HL-60/S4 treated with phorbol 12-myristate 13-acetate at 8.2 ng/mL for 4 days and 3 days (cell line): ENCODE measurements around the gene TEX101.

ENCODE experiments used
- in situ Hi-C: fragments of 300-500 bp; cut with MboI; formaldehyde crosslinking; loops from 2 replicates; pipeline ENCODE4 v1.15.0; 2022; ENCODE audit warnings: low sequenced_read_pairs

TEX101 gene

DNA sequence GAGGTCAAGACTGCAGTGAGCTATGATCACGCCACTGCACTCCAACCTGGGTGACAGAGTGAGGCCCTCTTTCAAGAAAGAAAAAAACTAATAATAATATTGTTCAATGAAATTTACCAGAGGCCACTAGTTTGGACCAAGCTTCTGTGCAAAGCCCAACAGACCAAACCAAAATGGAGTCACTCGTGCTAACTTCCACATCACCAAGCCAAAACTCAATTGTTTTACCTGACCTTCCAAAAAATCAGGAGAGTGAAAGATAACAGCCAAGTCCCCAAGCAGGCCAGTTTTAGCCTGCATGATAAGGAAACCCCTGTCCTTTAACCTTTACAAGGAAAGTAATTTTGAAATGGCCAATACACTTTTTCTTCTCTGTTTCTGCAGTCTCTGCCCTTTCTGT lies 30.7 kb downstream of the TEX101 start:
- in situ Hi-C loops, result loop anchor here (5.0 kb wide), 1 partner anchor 77 kb away; no protein-coding TSS in a partner anchor

DNA sequence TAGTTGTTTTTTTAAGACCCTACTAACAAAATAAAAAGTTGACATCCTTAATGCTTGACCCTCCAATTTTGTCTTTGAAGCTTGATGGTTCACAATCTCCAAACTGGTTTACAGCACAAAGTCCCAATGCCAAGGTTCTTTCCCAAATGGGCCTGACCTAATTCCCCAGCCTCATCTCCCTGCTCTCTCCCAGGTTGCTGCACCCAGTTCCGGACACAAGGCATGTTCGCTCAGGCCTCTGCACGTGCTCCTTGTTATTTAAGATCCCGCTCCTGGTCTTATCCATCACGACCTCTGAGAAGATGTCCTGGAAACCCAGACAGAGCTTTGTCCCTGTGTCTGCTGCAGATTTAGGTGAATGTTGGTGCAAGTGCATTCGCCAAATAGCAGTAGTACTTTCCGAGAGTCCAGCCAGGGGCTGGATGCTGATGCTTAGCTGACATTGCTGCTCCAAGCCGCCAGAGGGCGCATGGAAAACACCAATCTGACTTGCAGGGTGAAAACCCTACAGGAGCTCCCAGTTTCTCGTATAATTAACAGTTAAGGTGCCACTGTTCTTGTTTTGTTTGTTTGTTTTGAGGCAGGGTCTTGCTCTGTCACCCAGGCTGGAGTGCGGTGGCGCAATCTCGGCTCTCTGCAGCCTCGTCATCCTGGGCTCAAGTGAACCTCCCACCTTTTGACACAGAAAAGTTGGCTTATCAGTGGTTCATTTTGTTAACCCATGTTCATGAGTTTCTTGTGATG lies 32.2 kb downstream of the TEX101 start:
- in situ Hi-C loops, result loop anchor here (5.0 kb wide), 1 partner anchor 75 kb away; no protein-coding TSS in a partner anchor

DNA sequence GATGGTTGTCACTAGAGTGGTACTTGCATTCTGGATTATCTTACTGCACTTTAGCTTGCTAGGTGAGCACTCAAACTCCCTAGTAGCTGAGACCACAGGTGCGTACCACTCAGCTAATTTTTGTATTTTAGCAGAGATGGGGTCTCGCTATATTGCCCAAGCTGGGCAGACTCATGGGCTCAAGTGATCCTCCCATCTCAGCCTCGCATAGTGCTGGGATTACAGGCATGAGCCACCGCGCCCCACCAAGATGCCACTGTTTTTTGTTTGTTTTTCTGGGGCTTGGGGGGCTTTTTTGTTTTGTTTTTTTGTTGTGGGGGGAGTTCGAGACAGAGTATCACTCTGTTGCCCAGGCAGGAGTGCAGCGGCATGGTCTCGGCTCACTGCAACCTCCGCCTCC lies 33.0 kb downstream of the TEX101 start:
- in situ Hi-C loops, result loop anchor here (5.0 kb wide), 1 partner anchor 75 kb away; no protein-coding TSS in a partner anchor

DNA sequence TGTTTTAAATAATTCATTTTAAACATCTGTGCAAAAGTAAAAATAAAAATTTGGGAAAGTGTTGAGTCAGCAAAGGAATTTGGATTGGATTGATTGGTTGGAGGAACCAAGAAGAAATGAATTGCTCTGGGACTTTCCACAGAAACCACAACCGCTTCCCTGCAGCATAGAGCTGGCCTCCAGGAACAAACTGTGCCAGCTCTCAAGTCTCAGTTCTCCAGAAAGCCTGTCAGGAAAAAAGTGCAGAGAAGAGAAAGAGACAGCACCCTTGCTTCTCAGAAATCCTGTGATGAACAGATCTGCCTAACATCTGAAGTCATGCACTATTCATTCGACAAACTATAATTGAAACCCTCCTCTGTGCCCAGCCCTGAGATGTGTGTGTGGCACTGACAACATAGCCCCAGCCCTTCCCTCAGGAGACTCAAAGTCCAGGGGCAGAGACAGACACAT lies 35.9 kb downstream of the TEX101 start:
- in situ Hi-C loops, result loop anchor here (25.0 kb wide), 1 partner anchor 337 kb away; the partner anchor contains the start of gene KCNN4

DNA sequence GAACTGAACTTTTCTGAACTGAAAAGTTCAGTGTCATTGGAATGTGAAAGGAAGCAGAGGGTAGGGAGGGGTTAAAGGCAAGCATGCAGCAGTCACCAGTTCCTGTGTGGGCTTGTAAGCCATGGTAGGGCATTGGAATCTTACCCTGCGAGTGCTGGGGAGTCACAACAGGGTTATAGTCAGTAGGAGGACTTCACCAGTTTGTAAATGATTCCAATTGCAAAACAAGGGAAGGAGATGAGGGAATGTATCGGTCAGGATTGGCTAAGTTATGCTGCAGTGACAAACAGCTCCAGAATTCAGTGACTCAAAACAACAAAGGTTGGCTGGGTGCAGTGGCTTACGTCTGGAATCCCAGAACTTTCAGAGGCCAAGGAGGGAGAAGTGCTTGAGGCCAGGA lies 37.9 kb downstream of the TEX101 start:
- in situ Hi-C loops, result loop anchor here (25.0 kb wide), 1 partner anchor 335 kb away; the partner anchor contains the start of gene KCNN4

DNA sequence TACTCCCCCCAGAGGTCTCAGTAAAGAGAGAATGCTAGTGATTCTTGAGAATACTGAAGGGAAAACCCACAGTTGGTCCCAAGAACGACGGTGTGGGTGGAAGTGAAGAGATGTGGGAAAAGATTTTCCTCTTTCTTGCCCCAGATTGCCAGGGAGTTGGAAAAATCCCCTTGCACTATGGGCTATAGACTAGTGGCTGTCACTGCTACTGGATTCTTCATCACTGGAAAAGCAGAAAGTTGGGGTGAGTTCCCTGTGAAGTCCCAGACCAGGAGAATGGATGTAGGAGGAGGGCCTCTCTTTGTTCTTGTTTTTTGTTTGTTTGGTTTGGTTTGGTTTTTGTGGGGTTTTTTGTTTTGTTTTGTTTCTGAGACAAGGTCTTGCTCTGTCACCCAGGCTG lies 39.3 kb downstream of the TEX101 start:
- in situ Hi-C loops, result loop anchor here (25.0 kb wide), 1 partner anchor 333 kb away; the partner anchor contains the start of gene KCNN4

DNA sequence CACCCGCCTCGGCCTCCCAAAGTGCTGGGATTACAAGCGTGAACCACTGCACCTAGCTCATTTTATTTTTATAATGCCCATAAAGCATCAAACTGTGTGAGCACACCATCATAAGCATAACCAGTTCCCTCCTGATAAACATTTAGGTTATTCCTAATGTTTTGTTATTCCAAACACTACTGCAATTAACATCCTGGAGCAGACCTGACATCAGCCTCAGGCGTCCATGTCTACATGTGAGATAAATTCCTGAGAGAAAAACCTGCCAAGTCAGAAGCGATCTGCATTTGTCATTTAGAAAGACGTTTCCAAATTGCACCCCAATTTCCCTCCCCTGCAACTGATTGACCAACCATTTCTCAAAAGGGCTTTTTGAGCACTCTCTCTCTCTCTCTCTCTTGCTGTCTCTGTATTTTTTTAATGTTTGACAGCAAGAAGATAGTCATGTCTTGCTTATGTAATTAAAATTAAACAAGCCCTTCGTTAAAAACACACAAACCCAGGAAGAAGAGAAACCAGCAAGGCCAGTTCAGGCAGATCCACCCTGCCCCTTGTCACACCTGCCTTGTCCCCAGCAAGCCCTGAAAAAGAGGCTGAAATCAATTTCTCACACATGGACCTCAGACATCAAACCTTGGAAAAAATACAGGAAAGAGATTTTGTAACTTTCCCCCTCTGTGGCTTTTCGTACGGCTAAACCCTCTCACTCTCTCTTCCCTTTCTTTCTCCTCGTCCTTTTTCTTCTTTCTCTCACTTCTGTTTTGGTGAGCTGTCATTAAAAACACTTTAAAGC lies 40.8 kb downstream of the TEX101 start:
- in situ Hi-C loops, result loop anchor here (25.0 kb wide), 1 partner anchor 332 kb away; the partner anchor contains the start of gene KCNN4

DNA sequence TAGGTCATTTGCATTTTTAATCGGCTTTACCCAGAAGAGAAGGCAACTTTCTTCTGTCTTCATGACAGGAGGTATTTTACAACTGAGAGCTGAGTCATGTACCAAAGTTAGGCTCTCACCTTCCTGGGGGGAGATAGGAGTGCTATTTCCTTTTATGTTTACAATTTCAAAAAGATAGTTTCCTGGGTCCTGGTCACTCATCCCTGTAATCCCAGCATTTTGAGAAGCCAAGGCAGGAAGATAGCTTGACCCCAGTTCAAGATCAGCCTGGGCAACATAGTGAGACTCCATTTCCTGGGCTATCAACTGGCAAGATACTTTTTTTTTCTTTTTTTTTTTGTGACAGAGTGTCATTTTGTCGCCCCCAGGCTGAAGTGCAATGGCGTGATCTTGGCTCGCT lies 43.1 kb downstream of the TEX101 start:
- in situ Hi-C loops, result loop anchor here (25.0 kb wide), 1 partner anchor 329 kb away; the partner anchor contains the start of gene KCNN4

DNA sequence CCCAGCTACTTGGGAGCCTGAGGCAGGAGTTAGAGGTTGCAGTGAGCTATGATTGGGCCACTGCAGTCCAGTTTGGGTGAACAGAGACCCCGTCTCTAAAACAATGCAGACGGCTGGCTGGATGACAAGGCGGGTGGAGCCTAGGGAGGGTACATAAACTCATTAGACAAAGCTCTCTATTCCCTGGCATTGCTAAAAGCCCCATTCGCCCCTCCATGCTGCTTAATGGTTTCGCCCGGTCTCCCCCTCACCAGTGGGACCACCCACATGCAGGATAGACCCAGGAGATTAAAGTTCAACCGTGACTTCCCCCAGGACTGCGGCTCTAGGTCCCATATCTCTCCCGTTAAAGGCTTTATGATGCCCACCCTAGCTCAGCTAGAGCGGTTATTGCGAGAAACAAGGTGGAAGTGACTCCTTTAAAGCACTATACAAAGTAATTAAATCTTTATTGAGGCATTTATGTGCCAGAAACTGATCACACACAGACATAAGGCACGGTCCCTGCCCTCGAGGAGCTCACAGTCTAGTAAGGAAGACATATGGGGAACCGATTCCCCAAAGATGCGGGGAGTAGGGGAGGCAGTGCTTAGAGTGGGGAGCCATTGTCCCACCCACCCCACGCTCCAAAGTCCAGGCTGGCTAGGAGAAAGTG lies 45.8 kb downstream of the TEX101 start:
- in situ Hi-C loops, result loop anchor here (25.0 kb wide), 1 partner anchor 327 kb away; the partner anchor contains the start of gene KCNN4

DNA sequence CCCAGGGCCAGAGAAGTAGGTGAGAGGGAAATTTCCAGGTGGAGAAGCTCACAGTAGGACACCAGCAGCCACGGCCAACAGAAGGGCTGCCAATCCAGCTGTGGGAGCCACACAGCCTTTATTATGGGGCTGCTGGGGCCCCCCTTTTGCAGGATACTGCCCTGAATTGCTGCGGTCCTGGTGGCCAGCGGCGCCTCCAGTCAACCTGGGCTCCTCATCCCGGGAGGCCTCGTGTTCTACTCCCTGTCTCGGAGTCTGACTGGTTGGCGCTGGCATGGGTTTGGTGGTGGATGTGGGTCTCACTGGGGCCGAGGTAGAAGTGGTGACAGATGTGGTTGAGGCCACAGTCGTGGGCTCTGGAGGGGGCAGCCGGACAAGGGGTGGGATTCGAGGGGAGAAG lies 46.6 kb downstream of the TEX101 start:
- in situ Hi-C loops, result loop anchor here (25.0 kb wide), 1 partner anchor 326 kb away; the partner anchor contains the start of gene KCNN4

DNA sequence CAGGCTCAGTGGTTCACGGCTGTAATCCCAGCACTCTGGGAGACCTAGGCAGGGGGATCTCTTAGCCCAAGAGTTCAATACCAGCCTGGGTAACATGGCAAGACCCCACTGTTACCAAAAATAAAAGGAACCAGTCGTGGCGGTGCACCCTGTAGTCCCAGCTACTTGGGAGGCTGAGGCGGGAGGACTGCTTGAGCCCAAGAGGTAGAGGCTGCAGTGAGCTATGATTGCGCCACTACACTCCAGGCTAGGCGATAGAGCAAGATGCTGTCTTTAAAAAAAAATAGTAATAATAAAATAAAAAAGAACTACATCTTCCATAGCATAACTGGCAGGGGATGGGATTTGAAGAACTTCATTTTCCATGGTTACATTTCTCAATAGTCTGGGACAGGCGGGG lies 47.7 kb downstream of the TEX101 start:
- in situ Hi-C loops, result loop anchor here (25.0 kb wide), 1 partner anchor 325 kb away; the partner anchor contains the start of gene KCNN4

DNA sequence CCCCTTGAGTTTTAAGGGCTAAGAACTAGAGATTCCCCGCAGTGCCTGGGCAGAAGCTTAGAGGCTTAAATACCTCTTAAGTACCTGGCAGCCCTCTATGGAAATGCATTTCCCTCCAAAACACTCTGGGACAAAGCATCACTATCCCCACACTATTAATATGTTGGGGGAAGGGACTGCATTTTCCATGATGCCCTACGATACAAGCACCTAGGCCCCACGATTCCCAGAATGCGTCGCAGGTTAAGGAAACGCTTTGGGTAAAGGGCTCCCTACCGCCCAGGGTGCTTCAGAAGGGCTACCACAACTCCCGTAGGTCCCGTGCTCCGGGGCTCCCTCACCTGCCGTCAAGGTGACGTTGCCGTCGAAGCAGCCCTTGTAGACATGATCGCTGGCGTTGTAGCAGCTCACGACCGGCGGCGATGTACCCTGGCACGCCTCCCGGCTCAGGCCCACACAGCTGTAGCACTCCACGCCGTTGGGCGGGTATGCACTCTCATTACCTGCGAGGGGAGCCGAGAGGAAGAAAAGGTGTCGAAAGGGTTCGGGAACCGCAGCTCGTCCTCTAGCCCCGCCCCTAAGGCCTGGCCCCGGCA lies 48.2 kb downstream of the TEX101 start:
- in situ Hi-C loops, result loop anchor here (25.0 kb wide), 1 partner anchor 324 kb away; the partner anchor contains the start of gene KCNN4

DNA sequence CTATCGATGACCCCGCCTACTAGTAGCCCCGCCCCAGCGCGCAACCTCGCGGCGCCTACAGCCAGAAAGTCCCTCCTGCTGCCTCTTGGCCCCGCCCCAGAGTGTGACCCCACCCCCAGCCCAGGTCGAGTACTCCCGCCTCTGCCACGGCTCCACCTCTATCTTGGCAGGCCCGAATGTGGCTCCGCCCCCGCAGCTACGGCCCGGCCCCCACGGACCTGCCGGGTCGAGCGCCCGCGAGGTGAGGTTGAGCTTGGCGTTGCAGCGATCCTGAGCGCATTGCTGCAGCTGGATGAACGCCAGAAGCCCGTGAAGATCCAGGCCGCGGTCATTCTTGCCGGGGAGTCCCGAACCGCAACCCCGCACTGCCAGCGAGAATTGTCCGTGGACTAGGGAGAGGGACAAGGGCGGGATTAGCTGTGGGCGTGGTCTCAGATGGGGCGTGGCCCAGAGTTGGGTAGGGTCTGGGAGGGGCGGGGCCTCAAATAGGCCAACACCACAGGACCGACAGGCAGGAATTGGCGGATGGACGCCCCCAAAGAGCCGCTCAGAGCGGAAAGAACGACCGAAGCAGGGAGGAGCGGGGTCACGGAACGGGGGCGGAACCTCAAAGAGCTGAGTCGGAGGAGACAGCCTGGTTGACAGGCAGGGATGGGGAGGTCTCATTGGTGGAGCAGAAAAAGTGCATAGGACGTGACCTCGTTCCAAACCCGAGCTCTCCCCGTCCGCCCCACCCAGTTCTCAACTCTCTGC lies 48.9 kb downstream of the TEX101 start:
- in situ Hi-C loops, result loop anchor here (25.0 kb wide), 1 partner anchor 324 kb away; the partner anchor contains the start of gene KCNN4

DNA sequence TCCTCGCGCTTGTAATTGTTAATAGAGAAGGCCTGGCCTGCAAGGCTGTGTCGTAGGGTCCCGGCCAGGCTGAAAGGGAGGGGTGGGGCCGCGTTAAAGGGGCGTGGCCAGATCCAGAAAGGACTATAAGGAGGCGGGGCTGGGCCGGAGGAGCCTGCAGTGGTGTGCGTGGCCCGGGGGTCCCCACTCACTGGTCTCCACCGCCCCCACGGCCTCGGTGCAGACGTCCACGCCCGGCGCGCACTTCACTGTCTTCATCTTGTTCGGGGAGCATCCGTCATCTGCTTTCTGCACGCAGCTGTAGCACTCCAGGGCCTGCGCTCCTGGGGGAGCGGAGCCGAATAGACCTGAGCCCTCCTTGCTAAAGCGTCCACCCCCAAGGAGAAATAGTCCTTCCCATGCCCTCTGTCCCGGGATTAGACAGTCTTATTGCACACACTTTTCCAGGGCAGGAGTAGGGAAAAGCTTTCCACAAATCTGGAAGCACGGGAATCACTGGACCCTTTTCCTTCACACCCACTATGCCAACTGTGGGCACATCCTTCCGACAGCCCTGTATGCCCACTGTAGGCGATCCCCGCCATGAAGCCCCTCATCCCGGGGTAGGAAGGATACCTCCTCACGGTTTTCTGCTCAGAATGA lies 49.6 kb downstream of the TEX101 start:
- in situ Hi-C loops, result loop anchor here (25.0 kb wide), 1 partner anchor 323 kb away; the partner anchor contains the start of gene KCNN4

DNA sequence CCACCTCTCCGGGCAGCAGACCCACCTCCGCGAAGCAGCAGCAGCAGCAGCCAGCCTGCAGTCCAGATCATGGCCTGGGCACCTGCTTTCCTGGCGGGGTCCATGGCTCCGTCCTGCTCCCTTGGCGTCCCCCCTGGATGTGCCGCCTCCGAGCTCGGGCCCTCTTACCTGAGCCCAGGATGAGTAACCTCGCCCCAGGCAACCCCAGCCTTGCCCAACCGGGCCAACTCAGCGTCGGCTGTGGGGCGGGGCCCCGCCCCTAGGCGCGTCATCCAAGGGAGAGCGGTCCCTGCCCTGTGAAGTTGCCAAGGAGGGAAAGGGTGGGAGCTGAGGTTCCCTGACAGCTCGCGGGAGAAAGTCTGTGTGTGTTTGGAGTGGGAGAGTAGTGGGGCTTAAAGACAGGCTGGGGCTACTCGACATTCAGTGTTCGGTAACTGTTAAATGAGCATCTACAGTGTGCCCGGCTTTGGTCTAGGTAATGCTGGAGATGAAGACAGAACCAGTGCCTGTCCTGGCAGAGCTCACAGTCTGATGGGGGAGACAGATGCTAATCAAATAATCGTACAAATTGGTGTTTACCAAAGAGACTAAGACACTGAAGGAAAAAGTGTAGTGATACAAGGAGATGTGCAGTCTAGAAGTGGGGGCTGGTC lies 50.9 kb downstream of the TEX101 start, which contains the start of gene LYPD3:
TSS of gene LYPD3 (minus strand) at position 141 of the 653 bp plus-strand sequence. CDS start at position 104, 37 bp downstream.
- in situ Hi-C loops, result loop anchor here (25.0 kb wide), 1 partner anchor 322 kb away; the partner anchor contains the start of gene KCNN4

DNA sequence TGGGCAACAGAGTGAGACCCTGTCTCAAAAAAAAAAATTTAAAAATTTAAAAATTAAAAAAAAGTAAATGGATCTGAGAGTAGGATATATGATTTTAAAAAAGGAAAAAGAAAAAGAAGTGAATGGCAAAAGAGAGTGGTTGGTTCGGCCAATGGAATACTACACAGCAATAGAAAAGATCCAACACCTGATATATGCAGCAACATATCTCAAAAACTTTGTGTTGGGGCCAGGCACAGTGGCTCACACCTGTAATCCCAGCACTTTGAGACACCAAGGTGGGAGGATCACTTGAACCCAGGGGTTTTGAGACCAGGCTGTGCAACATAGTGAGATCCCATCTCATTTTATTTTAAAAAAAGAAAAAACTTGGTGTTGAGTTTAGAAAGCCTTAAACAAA lies 52.1 kb downstream of the TEX101 start:
- in situ Hi-C loops, result loop anchor here (25.0 kb wide), 1 partner anchor 321 kb away; the partner anchor contains the start of gene KCNN4

DNA sequence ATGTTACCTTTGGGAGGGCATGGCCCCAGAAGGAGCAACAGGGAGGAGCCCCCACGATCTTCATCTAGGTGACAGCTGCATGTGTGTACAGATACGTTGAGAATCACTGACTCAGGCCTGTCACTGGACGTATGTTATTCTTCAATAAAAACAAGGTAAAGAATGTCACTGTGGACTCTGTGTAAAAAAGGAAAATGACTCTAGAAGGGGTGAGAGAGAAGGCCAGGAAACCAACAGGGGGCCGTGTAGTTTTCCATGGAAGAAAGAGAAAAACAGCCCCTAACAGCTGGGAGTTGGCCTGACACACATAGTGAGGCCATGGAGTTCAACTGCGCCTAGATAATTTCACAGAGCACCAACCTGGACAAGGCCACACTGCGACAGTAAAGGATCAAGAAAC lies 52.6 kb downstream of the TEX101 start:
- in situ Hi-C loops, result loop anchor here (25.0 kb wide), 1 partner anchor 320 kb away; the partner anchor contains the start of gene KCNN4

DNA sequence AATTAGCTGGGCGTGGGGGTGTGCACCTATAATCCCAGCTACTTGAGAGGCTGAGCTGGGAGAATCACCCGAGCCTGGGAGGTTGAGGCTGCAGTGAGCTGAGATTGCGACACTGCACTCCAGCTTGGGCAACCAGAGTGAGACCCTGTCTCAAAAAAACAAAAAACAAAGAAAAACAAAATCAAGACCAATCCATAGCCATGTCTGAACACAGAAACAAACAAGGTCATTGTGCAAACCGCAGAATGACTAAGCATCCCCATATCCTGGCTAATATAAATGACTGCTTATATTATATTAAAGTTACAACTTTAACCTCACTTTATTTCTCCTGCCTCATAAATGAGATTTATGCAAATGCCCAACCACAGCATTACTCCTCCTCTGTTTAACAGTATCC lies 53.0 kb downstream of the TEX101 start:
- in situ Hi-C loops, result loop anchor here (25.0 kb wide), 1 partner anchor 320 kb away; the partner anchor contains the start of gene KCNN4
